Trophoblast cell (in vitro differentiated cells and primary cell): ENCODE data around the gene SPAG9.

Source experiments
- DNase-seq, 2 donors: peaks; one replicate each; pipeline ENCODE4 v3.0.0-alpha.2; 2016
- H2AFZ ChIP-seq: 2 replicates; pipeline ENCODE4 v1.6.1; 2013; ENCODE audit warnings: low read length, moderate library complexity, mild to moderate bottlenecking; ENCODE audit not compliant: insufficient read depth, poor library complexity
- H2AK5ac ChIP-seq: 2 replicates; pipeline ENCODE4 v1.6.1; 2013; ENCODE audit warnings: mild to moderate bottlenecking, low read length
- H2BK120ac ChIP-seq: 2 replicates; pipeline ENCODE4 v1.6.1; 2013; ENCODE audit warnings: low read length, mild to moderate bottlenecking, moderate library complexity; ENCODE audit not compliant: insufficient read depth, poor library complexity
- H2BK12ac ChIP-seq: 2 replicates; pipeline ENCODE4 v1.6.1; 2013; ENCODE audit warnings: mild to moderate bottlenecking, low read length, moderate library complexity
- H2BK5ac ChIP-seq: 2 replicates; pipeline ENCODE4 v1.6.1; 2013; ENCODE audit warnings: low read length, low read depth, moderate library complexity, mild to moderate bottlenecking; ENCODE audit not compliant: poor library complexity
- H3K14ac ChIP-seq: 2 replicates; pipeline ENCODE4 v1.6.1; 2013; ENCODE audit warnings: mild to moderate bottlenecking, low read length
- H3K18ac ChIP-seq: 2 replicates; pipeline ENCODE4 v1.6.1; 2013; ENCODE audit warnings: mild to moderate bottlenecking, low read length
- H3K23ac ChIP-seq: 2 replicates; pipeline ENCODE4 v1.6.1; 2013; ENCODE audit warnings: low read length
- H3K27ac ChIP-seq: 2 replicates; pipeline ENCODE4 v1.5.1; 2013; ENCODE audit warnings: low read depth, mild to moderate bottlenecking, inconsistent platforms, low read length, moderate library complexity
- H3K27me3 ChIP-seq: 2 replicates; pipeline ENCODE4 v1.6.1; 2013; ENCODE audit warnings: inconsistent platforms, mild to moderate bottlenecking, low read length, moderate library complexity; ENCODE audit not compliant: insufficient read depth
- H3K36me3 ChIP-seq, 2 experiments: 1 replicate in 1 of 2; 2 replicates in 1 of 2; pipeline ENCODE4 v1.6.1; 2013; ENCODE audit warnings: low read length in 2 of 2, mild to moderate bottlenecking in 2 of 2, moderate library complexity in 1 of 2; ENCODE audit not compliant: insufficient read depth in 2 of 2, control insufficient read depth in 1 of 2
- H3K4ac ChIP-seq: 2 replicates; pipeline ENCODE4 v1.6.1; 2013; ENCODE audit warnings: low read depth, mild to moderate bottlenecking, low read length, moderate library complexity
- H3K4me1 ChIP-seq, 2 experiments: 1 replicate in 1 of 2; 2 replicates in 1 of 2; pipeline ENCODE4 v1.6.1; 2013; ENCODE audit warnings: low read length in 2 of 2, mild to moderate bottlenecking in 2 of 2, moderate library complexity in 1 of 2; ENCODE audit not compliant: insufficient read depth in 2 of 2, control insufficient read depth in 1 of 2
- H3K4me2 ChIP-seq: 2 replicates; pipeline ENCODE4 v1.6.1; 2013; ENCODE audit warnings: inconsistent platforms, mild to moderate bottlenecking, low read length, moderate library complexity
- H3K4me3 ChIP-seq: 2 replicates; pipeline ENCODE4 v1.5.1; 2013; ENCODE audit warnings: mild to moderate bottlenecking, low read depth, low read length, inconsistent platforms
- H3K79me1 ChIP-seq: one replicate; pipeline ENCODE4 v1.6.1; 2013; ENCODE audit warnings: low read length
- H3K79me2 ChIP-seq: 2 replicates; pipeline ENCODE4 v1.6.1; 2013; ENCODE audit warnings: low read length, mild to moderate bottlenecking; ENCODE audit not compliant: control insufficient read depth, insufficient read depth, poor library complexity
- H3K9ac ChIP-seq: 2 replicates; pipeline ENCODE4 v1.6.1; 2013; ENCODE audit warnings: mild to moderate bottlenecking, low read length
- H3K9me3 ChIP-seq: 2 replicates; pipeline ENCODE4 v1.6.1; 2013; ENCODE audit warnings: low read depth, mild to moderate bottlenecking, control low read depth, inconsistent platforms, low read length; ENCODE audit not compliant: insufficient read depth
- H4K12ac ChIP-seq: 2 replicates; pipeline ENCODE4 v1.6.1; 2013; ENCODE audit warnings: low read depth, mild to moderate bottlenecking, low read length, moderate library complexity
- H4K8ac ChIP-seq: 2 replicates; pipeline ENCODE4 v1.6.1; 2013; ENCODE audit warnings: low read depth, mild to moderate bottlenecking, low read length, moderate library complexity
- H4K91ac ChIP-seq: one replicate; pipeline ENCODE4 v1.6.1; 2013; ENCODE audit warnings: low read depth, mild to moderate bottlenecking, low read length, moderate library complexity
- WGBS: extraction: QIAGEN DNeasy Blood & Tissue Kit; methylation state at CpG from one replicate; pipeline ENCODE4 v1.1.7; 2013; ENCODE audit warnings: missing lambda C conversion rate; ENCODE audit not compliant: insufficient read length, insufficient coverage; ENCODE audit errors: extremely low coverage; 5-methylcytosine and 5-hydroxymethylcytosine counted together

SPAG9 gene

DNA sequence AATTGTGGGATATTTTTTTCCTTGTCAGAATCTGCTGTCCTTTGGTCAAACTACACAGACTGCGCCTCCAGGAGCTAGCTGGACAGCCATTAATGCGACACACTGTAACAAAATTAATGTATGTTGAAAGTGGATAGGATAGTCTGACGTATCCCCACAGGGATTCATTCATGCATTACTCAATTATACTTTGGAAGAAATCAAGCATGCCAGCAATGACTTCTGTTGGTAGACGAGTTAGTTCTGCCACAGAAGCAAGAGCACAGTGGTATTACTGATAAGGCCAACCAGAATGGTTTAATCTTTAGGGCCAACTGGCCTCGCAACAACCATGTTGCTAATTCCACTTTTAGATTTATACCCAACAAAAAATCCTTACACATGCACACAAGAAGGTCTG lies 148.1 kb downstream of the SPAG9 start:
- Histone ChIP-seq H3K4me2 (no peak overlapping the region), H3K4ac (no peak overlapping the region), H2BK5ac (no peak overlapping the region), H2BK12ac (no peak overlapping the region), H3K18ac (no peak overlapping the region), H2AK5ac (no peak overlapping the region), H3K9ac (no peak overlapping the region), H3K36me3 (peaks cover 15% of the 10 kb centered on the region in 2 experiments), H3K9me3 (no peaks in the 10 kb centered on the region), H2BK120ac (no peak overlapping the region), H3K79me1 (no peaks in the 10 kb centered on the region), H3K27me3 (no peaks in the 10 kb centered on the region), H3K14ac (no peak overlapping the region), H3K4me3 (no peak overlapping the region), H3K23ac (no peak overlapping the region), H4K91ac (no peak overlapping the region), H3K27ac (no peak overlapping the region), H2AFZ (no peak overlapping the region), H4K8ac (no peak overlapping the region), H3K4me1 (no peaks in the 10 kb centered on the region), H4K12ac (no peak overlapping the region), H3K79me2 (no peaks in the 10 kb centered on the region)
- WGBS: no CpG with 5 or more reads among the region's 5 CpGs
- no peak for DNase-seq

DNA sequence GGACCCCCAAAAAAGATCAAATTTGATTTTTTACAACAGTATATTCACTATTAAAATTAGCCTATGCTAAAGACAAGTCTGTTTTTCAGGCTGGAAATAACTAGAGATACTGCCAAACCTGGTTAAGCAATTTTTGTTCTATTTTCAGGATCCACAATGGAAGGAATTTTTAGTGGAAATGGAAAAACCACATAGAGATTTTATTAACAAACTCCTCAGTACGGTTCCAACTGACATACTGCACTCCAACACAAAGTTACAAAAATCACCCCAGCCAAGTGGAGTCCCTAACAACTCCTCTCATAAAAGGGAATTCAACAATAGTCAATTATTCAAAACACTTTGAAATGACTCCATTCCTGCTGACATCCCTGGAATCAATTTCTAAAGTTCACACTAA lies 152.9 kb downstream of the SPAG9 start:
- no CpG with 5 or more reads among the region's 1 CpG for WGBS
- H3K23ac ChIP-seq: no peak overlapping the region
- no peak overlapping the region for H4K12ac ChIP-seq
- H4K8ac ChIP-seq: no peak overlapping the region
- H3K4me3 ChIP-seq: no peak overlapping the region
- H3K9ac ChIP-seq: no peak overlapping the region
- no peaks in the 10 kb centered on the region for H3K79me2 ChIP-seq
- H3K4ac ChIP-seq: no peak overlapping the region
- H2BK120ac ChIP-seq: no peak overlapping the region
- H3K14ac ChIP-seq: no peak overlapping the region
- no peak overlapping the region for H3K4me2 ChIP-seq
- H3K27me3 ChIP-seq: no peaks in the 10 kb centered on the region
- no peak overlapping the region for H2AK5ac ChIP-seq
- no peak overlapping the region for H2BK12ac ChIP-seq
- no peaks in the 10 kb centered on the region for H3K4me1 ChIP-seq
- H3K36me3 ChIP-seq: peaks cover 12 to 13% of the 10 kb centered on the region in 2 experiments
- no peak for DNase-seq
- H3K18ac ChIP-seq: no peak overlapping the region
- no peaks in the 10 kb centered on the region for H3K9me3 ChIP-seq
- no peak overlapping the region for H3K27ac ChIP-seq
- H4K91ac ChIP-seq: no peak overlapping the region
- no peak overlapping the region for H2BK5ac ChIP-seq
- H3K79me1 ChIP-seq: no peaks in the 10 kb centered on the region
- no peak overlapping the region for H2AFZ ChIP-seq

DNA sequence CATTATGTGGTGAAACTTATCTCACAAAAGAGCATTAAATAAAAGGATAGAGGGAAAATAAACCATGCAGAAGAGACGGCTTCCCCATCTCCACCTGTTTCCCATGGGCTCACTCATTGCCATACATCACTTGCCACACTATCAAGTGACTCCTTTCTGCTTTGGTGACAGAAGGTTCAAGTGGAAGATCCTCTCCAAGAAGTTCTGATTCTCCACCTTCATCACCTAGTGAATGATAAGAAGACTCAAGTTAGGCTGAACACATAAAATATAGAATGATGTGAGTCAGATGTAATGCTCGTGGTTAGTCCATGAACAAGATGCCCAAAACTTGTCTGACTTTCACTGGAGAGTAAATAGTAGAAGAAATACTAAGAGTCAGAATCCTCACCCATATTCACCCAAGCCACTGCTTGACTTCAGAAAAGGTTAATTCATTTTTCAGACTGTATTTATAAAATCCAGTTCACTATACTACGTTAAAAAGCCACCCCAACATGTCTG lies 154.5 kb downstream of the SPAG9 start:
- Histone ChIP-seq H3K4me2 (no peak overlapping the region), H4K91ac (no peak overlapping the region), H2AFZ (no peak overlapping the region)

DNA sequence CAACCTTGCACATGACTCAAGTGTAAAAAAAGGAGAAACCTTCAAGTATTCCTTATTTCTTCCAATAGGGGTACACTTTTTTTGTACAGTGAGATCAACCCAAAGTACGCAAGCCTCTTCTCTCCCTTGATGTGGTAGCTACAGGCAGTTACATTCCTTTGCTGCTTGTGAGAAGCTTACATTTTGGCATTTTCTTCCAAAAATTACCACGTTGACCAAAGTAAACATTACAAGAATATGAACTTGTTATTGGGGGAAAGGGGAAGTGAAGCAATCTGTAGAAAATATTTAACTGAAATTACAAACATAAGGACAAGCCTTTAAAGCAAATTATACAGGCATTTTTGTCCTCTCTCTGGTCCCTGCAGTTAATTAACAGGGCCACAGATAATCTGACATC lies 157.5 kb downstream of the SPAG9 start:
- Histone ChIP-seq H3K36me3 (peaks cover 4 to 6% of the 10 kb centered on the region in 2 experiments), H3K79me1 (no peaks in the 10 kb centered on the region), H3K9ac (no peak overlapping the region), H3K23ac (no peak overlapping the region), H4K12ac (no peak overlapping the region), H2AFZ (no peak overlapping the region), H3K9me3 (no peaks in the 10 kb centered on the region), H3K27ac (no peak overlapping the region), H2BK120ac (no peak overlapping the region), H2BK5ac (no peak overlapping the region), H3K14ac (no peak overlapping the region), H3K18ac (no peak overlapping the region), H2BK12ac (no peak overlapping the region), H4K8ac (no peak overlapping the region), H3K79me2 (no peaks in the 10 kb centered on the region), H3K27me3 (no peaks in the 10 kb centered on the region), H3K4ac (no peak overlapping the region), H2AK5ac (no peak overlapping the region), H3K4me3 (no peak overlapping the region), H3K4me2 (no peak overlapping the region), H4K91ac (no peak overlapping the region), H3K4me1 (no peaks in the 10 kb centered on the region)
- no peak for DNase-seq
- WGBS: no CpG with 5 or more reads among the region's 2 CpGs

More for the DNA sequence above, 154.5 kb downstream of the SPAG9 start:
- H4K8ac ChIP-seq: no peak overlapping the region
- no peaks in the 10 kb centered on the region for H3K79me1 ChIP-seq
- no peaks in the 10 kb centered on the region for H3K79me2 ChIP-seq
- no peak overlapping the region for H2BK5ac ChIP-seq
- H3K9ac ChIP-seq: no peak overlapping the region
- no peak overlapping the region for H3K18ac ChIP-seq
- H3K27ac ChIP-seq: no peak overlapping the region
- no peak overlapping the region for H4K12ac ChIP-seq
- no peak overlapping the region for H3K4ac ChIP-seq
- no peak overlapping the region for H2AK5ac ChIP-seq
- H3K23ac ChIP-seq: no peak overlapping the region
- H3K9me3 ChIP-seq: no peaks in the 10 kb centered on the region
- no peak overlapping the region for H3K14ac ChIP-seq
- H3K4me3 ChIP-seq: no peak overlapping the region
- H2BK120ac ChIP-seq: no peak overlapping the region
- H3K4me1 ChIP-seq: no peaks in the 10 kb centered on the region
- no peaks in the 10 kb centered on the region for H3K27me3 ChIP-seq
- H3K36me3 ChIP-seq: peaks cover 12 to 13% of the 10 kb centered on the region in 2 experiments
- no peak for DNase-seq
- WGBS: no CpG with 5 or more reads among the region's 3 CpGs
- H2BK12ac ChIP-seq: no peak overlapping the region
